Ascending aorta (tissue), 2 donors: ENCODE data around the gene KANK2. TPM values are rescaled to one million over a fixed set of nuclear protein-coding genes. Genes with fewer than 3 reads are reported as not detected.
"Not testable (repeated sequence)": the region's sequence is repeated elsewhere in the genome, so short reads cannot be mapped to it uniquely, and the experiment has no call there.

Experiments used
- DNase-seq, 2 donors: peaks; one replicate each; pipeline ENCODE4 v3.0.0-alpha.2; 2019; ENCODE audit warnings: low spot score in 2 of 2
- H3K27ac ChIP-seq, 2 donors: fragments of 200-600 bp; sonication (generic); one replicate each; pipeline ENCODE4 v1.5.1; 2016 to 2017; ENCODE audit warnings: mild to moderate bottlenecking in 1 of 2
- H3K27me3 ChIP-seq: fragments of 200-600 bp; sonication (generic); one replicate; pipeline ENCODE4 v1.5.1; 2017
- H3K36me3 ChIP-seq, 2 donors: fragments of 200-600 bp; sonication (generic); one replicate each; pipeline ENCODE4 v1.5.1; 2016
- H3K4me1 ChIP-seq, 2 donors: fragments of 200-600 bp; sonication (generic); one replicate each; pipeline ENCODE4 v1.5.1; 2016 to 2017; ENCODE audit warnings: mild to moderate bottlenecking in 1 of 2
- H3K4me3 ChIP-seq, 2 donors: fragments of 200-600 bp; sonication (generic); one replicate each; pipeline ENCODE4 v1.5.1; 2016 to 2017; ENCODE audit warnings: mild to moderate bottlenecking in 1 of 2
- H3K9me3 ChIP-seq, 2 donors: fragments of 200-600 bp; sonication (generic); one replicate each; pipeline ENCODE4 v1.5.1; 2016
- intact Hi-C: fragments of 100-400 bp; cut with DNase I; formaldehyde crosslinking; loops from one replicate; pipeline ENCODE4 v1.15.1; 2023
- total RNA-seq: library from RNA; depleted of rRNA; stranded (reverse); fragments of >200 nt; gene quantifications from one replicate; pipeline ENCODE4 v1.1.0, GENCODE V29; 2016
- TF ChIP-seq, protein P1 (sequence below), 3 experiments: fragments of 200-600 bp in 2 of 3; fragments of 450-650 bp in 1 of 3; sonication (generic) in 2 of 3; IDR thresholded peaks; one replicate each; pipeline ENCODE4 v1.5.1; 2016 to 2019; ENCODE audit warnings: antibody characterized with exemption in 3 of 3, mild to moderate bottlenecking in 1 of 3, moderate library complexity in 1 of 3

The KANK2 gene
- total RNA-seq, 1 donor from 2014 or later = 572 TPM

GRCh38 chr19:11148001-11148400 lies 49.3 kb downstream of the KANK2 start:
- Histone ChIP-seq H3K27me3 (no peaks in the 10 kb centered on the region), H3K27ac (peak overlapping the region; percentile 31 to 70), H3K36me3 (no peaks in the 10 kb centered on the region), H3K4me1 (peaks cover 10 to 38% of the 10 kb centered on the region in 2 donors), H3K9me3 (no peaks in the 10 kb centered on the region), H3K4me3 (no peak overlapping the region)
- DNase-seq = no peak
- intact Hi-C loops = no loop called here
- TF ChIP-seq, protein P1, sequence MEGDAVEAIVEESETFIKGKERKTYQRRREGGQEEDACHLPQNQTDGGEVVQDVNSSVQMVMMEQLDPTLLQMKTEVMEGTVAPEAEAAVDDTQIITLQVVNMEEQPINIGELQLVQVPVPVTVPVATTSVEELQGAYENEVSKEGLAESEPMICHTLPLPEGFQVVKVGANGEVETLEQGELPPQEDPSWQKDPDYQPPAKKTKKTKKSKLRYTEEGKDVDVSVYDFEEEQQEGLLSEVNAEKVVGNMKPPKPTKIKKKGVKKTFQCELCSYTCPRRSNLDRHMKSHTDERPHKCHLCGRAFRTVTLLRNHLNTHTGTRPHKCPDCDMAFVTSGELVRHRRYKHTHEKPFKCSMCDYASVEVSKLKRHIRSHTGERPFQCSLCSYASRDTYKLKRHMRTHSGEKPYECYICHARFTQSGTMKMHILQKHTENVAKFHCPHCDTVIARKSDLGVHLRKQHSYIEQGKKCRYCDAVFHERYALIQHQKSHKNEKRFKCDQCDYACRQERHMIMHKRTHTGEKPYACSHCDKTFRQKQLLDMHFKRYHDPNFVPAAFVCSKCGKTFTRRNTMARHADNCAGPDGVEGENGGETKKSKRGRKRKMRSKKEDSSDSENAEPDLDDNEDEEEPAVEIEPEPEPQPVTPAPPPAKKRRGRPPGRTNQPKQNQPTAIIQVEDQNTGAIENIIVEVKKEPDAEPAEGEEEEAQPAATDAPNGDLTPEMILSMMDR (IDR thresholded peaks at IDR 0.05) = no peak

GRCh38 chr19:11145536-11145924 lies 51.8 kb downstream of the KANK2 start:
- Histone ChIP-seq H3K27ac (peak overlapping the region in 1 of 2 donors; percentile 97), H3K9me3 (no peaks in the 10 kb centered on the region), H3K36me3 (no peaks in the 10 kb centered on the region), H3K4me3 (no peak overlapping the region), H3K27me3 (no peaks in the 10 kb centered on the region), H3K4me1 (peaks cover 17 to 32% of the 10 kb centered on the region in 2 donors)
- DNase-seq = no peak
- TF ChIP-seq, protein P1 (IDR thresholded peaks at IDR 0.05) = no peak
- intact Hi-C loops = no loop called here

GRCh38 chr19:11142528-11143171 lies 54.7 kb downstream of the KANK2 start:
- Histone ChIP-seq H3K36me3 (no peaks in the 10 kb centered on the region), H3K9me3 (no peaks in the 10 kb centered on the region), H3K4me3 (peak overlapping the region; percentile 18 to 45), H3K27me3 (no peaks in the 10 kb centered on the region), H3K4me1 (peaks cover 40 to 53% of the 10 kb centered on the region in 2 donors), H3K27ac (peak overlapping the region; percentile 97)
- TF ChIP-seq, protein P1 (IDR thresholded peaks at IDR 0.05) = no peak
- intact Hi-C loops = loop anchor here (2.0 to 5.0 kb wide), 3 partner anchors 22 to 825 kb away; partner anchors contain the start of genes KANK2 and ZNF763
- DNase-seq = peak; percentile 83 to 96

DNA sequence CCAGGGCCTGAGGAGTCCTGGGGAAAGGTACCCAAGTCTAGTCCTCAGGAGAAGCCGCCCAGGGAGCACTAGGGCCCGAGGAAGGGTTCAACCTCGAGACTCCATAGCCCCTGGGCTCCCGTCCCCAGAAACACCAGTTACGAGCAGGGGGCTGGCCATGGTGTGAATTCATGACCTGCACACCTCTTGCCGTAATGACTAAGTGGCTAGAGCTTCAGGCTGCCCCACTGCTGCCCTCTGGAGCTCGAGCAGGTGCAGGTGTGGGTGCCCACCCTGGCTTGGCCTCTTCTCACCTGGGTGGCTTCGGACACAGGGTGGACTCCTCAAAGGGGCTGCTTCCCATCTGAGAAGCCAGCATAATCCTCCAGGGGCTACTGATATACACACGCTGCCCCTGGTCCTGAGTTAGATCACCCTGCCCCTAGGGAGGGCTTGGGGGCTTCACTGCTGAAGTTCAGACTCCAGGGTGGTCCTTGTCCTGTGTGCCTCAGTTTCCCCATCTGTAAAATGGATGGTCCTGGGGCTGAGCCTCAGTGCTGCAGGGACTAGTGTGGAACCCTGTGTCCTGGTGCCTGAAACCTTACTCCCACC lies 55.3 kb downstream of the KANK2 start:
- H3K9me3 ChIP-seq = no peaks in the 10 kb centered on the region
- no peaks in the 10 kb centered on the region for H3K36me3 ChIP-seq
- DNase-seq = no peak
- intact Hi-C loops = loop anchor here (2.0 to 5.0 kb wide), 3 partner anchors 23 to 825 kb away; partner anchors contain the start of genes KANK2 and ZNF763
- H3K4me1 ChIP-seq = peaks cover 40 to 55% of the 10 kb centered on the region in 2 donors
- H3K4me3 ChIP-seq = no peak overlapping the region
- H3K27ac ChIP-seq = peak overlapping the region; percentile 97
- TF ChIP-seq, protein P1 (IDR thresholded peaks at IDR 0.05) = peak in 1 of 3 experiments; percentile 8
- H3K27me3 ChIP-seq = no peaks in the 10 kb centered on the region

DNA sequence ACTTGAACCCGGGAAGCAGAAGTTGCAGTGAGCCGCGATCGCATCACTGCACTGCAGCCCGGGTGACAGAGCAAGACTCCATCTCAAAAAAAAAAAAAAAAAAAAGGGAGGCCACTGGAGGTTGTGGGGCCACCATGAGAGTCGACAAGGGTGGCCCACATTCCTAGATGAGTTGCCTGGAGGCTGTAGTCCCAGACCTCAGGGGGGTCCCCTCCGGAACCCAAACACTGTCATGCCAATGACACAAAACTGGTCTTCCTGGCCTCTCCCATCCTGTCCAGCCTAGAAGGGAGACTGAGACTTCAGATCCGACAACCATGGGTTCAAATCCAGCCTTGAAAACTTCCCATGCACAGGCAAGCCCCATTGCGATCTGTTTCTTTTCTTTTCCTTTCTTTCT lies 56.4 kb downstream of the KANK2 start:
- Histone ChIP-seq H3K4me1 (peaks cover 40 to 55% of the 10 kb centered on the region in 2 donors), H3K27me3 (no peaks in the 10 kb centered on the region), H3K4me3 (no peak overlapping the region), H3K27ac (peak overlapping the region; percentile 97), H3K36me3 (no peaks in the 10 kb centered on the region), H3K9me3 (no peaks in the 10 kb centered on the region)
- TF ChIP-seq, protein P1 (IDR thresholded peaks at IDR 0.05) = no peak
- intact Hi-C loops = loop anchor here (5.0 kb wide), 1 partner anchor 826 kb away; the partner anchor contains the start of gene ZNF763
- no peak for DNase-seq

DNA sequence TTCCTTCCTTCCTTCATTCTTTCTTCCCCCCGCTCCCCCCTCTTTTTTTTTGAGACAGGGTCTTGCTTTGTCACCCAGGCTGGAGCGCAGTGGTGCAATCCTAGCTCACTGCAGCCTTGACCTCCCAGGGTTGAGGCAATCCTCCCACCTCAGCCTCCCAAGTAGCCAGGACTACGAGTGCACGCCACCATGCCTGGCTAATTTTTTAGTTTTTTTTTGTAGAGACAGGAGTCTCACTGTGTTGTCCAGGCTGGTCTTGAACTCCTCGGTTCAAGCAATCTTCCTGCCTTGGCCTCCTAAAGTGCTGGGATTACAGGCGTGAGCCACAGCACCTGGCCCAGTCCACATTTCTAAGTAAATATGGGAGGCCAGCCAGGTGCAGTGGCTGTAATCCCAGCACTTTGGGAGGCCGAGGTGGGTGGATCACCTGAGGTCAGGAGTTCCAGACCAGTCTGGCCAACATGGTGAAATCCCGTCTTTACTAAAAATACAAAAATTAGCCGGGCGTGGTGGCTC lies 57.3 kb downstream of the KANK2 start:
- intact Hi-C loops = loop anchor here (5.0 kb wide), 1 partner anchor 827 kb away; the partner anchor contains the start of gene ZNF763
- H3K4me3 ChIP-seq, H3K36me3 ChIP-seq, H3K9me3 ChIP-seq, H3K27me3 ChIP-seq, DNase-seq: not testable (repeated sequence)
- Histone ChIP-seq H3K27ac (peak overlapping the region; percentile 97), H3K4me1 (peaks cover 40 to 55% of the 10 kb centered on the region in 2 donors)
